K562 (cell line): ENCODE results near the gene RAB3C. TPM values are rescaled to one million over a fixed set of nuclear protein-coding genes. Genes with fewer than 3 reads are reported as not detected.

Experiments
- ATAC-seq: fragments of 200-7000 bp; cut with Tn5 transposase; 3 replicates; pipeline ENCODE4 v1.9.1; 2020; ENCODE audit warnings: moderate library complexity
- BruUV-seq: library from RNA; stranded (reverse); fragments of 400-500 nt; replicated peaks from 2 replicates; lab custom pipeline; 2021; lab: Mats Ljungman, UMichigan
- CTCF ChIA-PET: fragments of 300-600 bp; formaldehyde crosslinking; extraction: SDS; loops from one replicate; lab custom pipeline; 2021; ENCODE audit warnings: low intra/inter-chr PET ratio; lab: Yijun Ruan, JAX
- POLR2A ChIA-PET: fragments of 300-600, 350-650 bp; sonication (Branson Sonifier 250); formaldehyde crosslinking; extraction: SDS; loops from one replicate; lab custom pipeline; 2021; ENCODE audit warnings: antibody characterized with exemption, inconsistent platforms; lab: Yijun Ruan, JAX
- DNase-seq, 4 experiments: peaks; one replicate each; pipeline versions ENCODE4 v3.0.0 to v3.0.0-alpha.2; 2011 to 2018; ENCODE audit warnings: low spot score in 3 of 4, mixed read lengths in 3 of 4; ENCODE audit errors: extremely low read depth in 1 of 4
- FAIRE-seq: peaks from 2 replicates; lab custom pipeline; 2011; peaks lifted over from hg19 to GRCh38; lab: Jason Lieb, UNC
- H2AFZ ChIP-seq: 2 replicates; pipeline ENCODE4 v1.6.0; 2011; ENCODE audit warnings: low read depth, low read length, control low read depth, inconsistent platforms
- H3K27ac ChIP-seq: fragments of 200-600 bp; 3 replicates; pipeline ENCODE4 v1.8.0; 2011; ENCODE audit warnings: low read depth, mild to moderate bottlenecking, control low read depth, inconsistent platforms, low read length, moderate library complexity, mixed read lengths; ENCODE audit errors: extremely low read depth
- H3K27me3 ChIP-seq, 2 experiments: fragments of 300-600 bp in 1 of 2; 2 replicates in 1 of 2; 3 replicates in 1 of 2; pipeline versions ENCODE4 v1.6.0 to v1.8.0; 2011; ENCODE audit warnings: inconsistent platforms in 2 of 2, low read length in 2 of 2, mild to moderate bottlenecking in 1 of 2, mixed read lengths in 1 of 2, moderate library complexity in 1 of 2; ENCODE audit not compliant: control insufficient read depth in 2 of 2, insufficient read depth in 2 of 2
- H3K36me3 ChIP-seq: fragments of 300-600 bp; 3 replicates; pipeline ENCODE4 v1.8.0; 2011; ENCODE audit warnings: mild to moderate bottlenecking, low read length, inconsistent platforms; ENCODE audit not compliant: control insufficient read depth, insufficient read depth
- H3K4me1 ChIP-seq, 2 experiments: fragments of 200-600 bp in 1 of 2; replicated peaks in 1 of 2; 2 replicates in 1 of 2; 3 replicates in 1 of 2; pipeline versions ENCODE4 v1.5.1 to v1.8.0; 2011; ENCODE audit warnings: inconsistent platforms in 2 of 2, low read length in 2 of 2, mild to moderate bottlenecking in 1 of 2, mixed read lengths in 1 of 2, moderate library complexity in 1 of 2; ENCODE audit not compliant: control insufficient read depth in 2 of 2, insufficient read depth in 2 of 2
- H3K4me2 ChIP-seq: 2 replicates; pipeline ENCODE4 v1.6.1; 2011; ENCODE audit warnings: low read length, control low read depth, inconsistent platforms, mixed read lengths; ENCODE audit not compliant: insufficient read depth
- H3K4me3 ChIP-seq: fragments of 200-600 bp; sonication (generic), shearing (Covaris generic); 2 replicates; pipeline ENCODE4 v1.5.1; 2016; ENCODE audit warnings: control low read depth, inconsistent platforms
- H3K79me2 ChIP-seq: fragments of 200-600 bp; 3 replicates; pipeline ENCODE4 v1.8.0; 2011; ENCODE audit warnings: low read length, inconsistent platforms; ENCODE audit not compliant: control insufficient read depth, insufficient read depth
- H3K9ac ChIP-seq, 2 experiments: 2 replicates each; pipeline versions ENCODE4 v1.6.0 to v1.6.1; 2011; ENCODE audit warnings: low read depth in 2 of 2, low read length in 2 of 2, control low read depth in 1 of 2, inconsistent platforms in 1 of 2, mild to moderate bottlenecking in 1 of 2, mixed read lengths in 1 of 2; ENCODE audit not compliant: insufficient read depth in 1 of 2
- H3K9me1 ChIP-seq: one replicate; pipeline ENCODE4 v1.6.0; 2011; ENCODE audit warnings: inconsistent platforms, mild to moderate bottlenecking, low read length, moderate library complexity; ENCODE audit not compliant: control insufficient read depth, insufficient read depth
- H3K9me3 ChIP-seq: replicated peaks from 2 replicates; pipeline ENCODE4 v1.5.1; 2011; ENCODE audit warnings: low read depth, low read length, inconsistent platforms; ENCODE audit not compliant: control insufficient read depth, insufficient read depth
- H4K20me1 ChIP-seq: replicated peaks from 2 replicates; pipeline ENCODE4 v1.6.1; 2011; ENCODE audit warnings: low read length, inconsistent platforms, mixed read lengths; ENCODE audit not compliant: control insufficient read depth, insufficient read depth
- BCL6 ChIP-seq: fragments of 250-450 bp; sonication (Bioruptor Pico); IDR thresholded peaks from 2 replicates; pipeline ENCODE4 v1.4.0; 2020
- BDP1 ChIP-seq: IDR thresholded peaks from 3 replicates; pipeline ENCODE4 v1.6.1; 2011; ENCODE audit not compliant: insufficient read length, insufficient read depth
- CBX5 ChIP-seq: IDR thresholded peaks from 2 replicates; pipeline ENCODE4 v1.6.1; 2014; ENCODE audit warnings: low read depth, borderline replicate concordance
- FOXK2 ChIP-seq, 2 experiments: fragments of 450-650 bp; IDR thresholded peaks in 1 of 2; conservative IDR thresholded peaks in 1 of 2; 2 replicates each; pipeline ENCODE4 v1.6.1; 2016; ENCODE audit warnings: low read depth in 2 of 2, mild to moderate bottlenecking in 1 of 2
- FUS ChIP-seq: fragments of 200-400 bp; formaldehyde crosslinking; optimal IDR thresholded peaks from 2 replicates; pipeline ENCODE3; 2017; ENCODE audit warnings: low read depth, low read length
- GATAD2B ChIP-seq: fragments of 450-650 bp; IDR thresholded peaks from 2 replicates; pipeline ENCODE4 v1.6.1; 2017; ENCODE audit warnings: mild to moderate bottlenecking, borderline replicate concordance
- LEF1 ChIP-seq: fragments of 450-650 bp; IDR thresholded peaks from 2 replicates; pipeline ENCODE4 v1.6.1; 2016; ENCODE audit warnings: mild to moderate bottlenecking
- TSC22D4 ChIP-seq: fragments of 450-650 bp; IDR thresholded peaks from 2 replicates; pipeline ENCODE4 v1.6.1; 2016; ENCODE audit warnings: missing genetic modification characterization, missing biosample characterization, control low read depth
- ZBTB7A ChIP-seq: IDR thresholded peaks from 2 replicates; pipeline ENCODE4 v1.6.1; 2011; ENCODE audit warnings: low read depth, mild to moderate bottlenecking, low read length, moderate library complexity, borderline replicate concordance; ENCODE audit not compliant: control insufficient read depth
- ZNF184 ChIP-seq: sonication (generic); formaldehyde crosslinking; IDR thresholded peaks from 2 replicates; pipeline ENCODE4 v1.5.0; 2020; ENCODE audit warnings: missing genetic modification reagents
- ZNF507 ChIP-seq: conservative IDR thresholded peaks from 2 replicates; pipeline ENCODE4 v1.6.1; 2017; ENCODE audit warnings: missing genetic modification characterization, missing compliant biosample characterization
- WGBS: fragments of 100-300 bp; shearing (Covaris generic); methylation state at CpG from one replicate; pipeline ENCODE4 v1.1.6; 2016; ENCODE audit warnings: low coverage, mixed read lengths; ENCODE audit not compliant: insufficient coverage; ENCODE audit errors: missing lambda C conversion rate; 5-methylcytosine and 5-hydroxymethylcytosine counted together
- in situ Hi-C: fragments of 300-500 bp; cut with MboI; formaldehyde crosslinking; loops from 4 replicates; pipeline ENCODE4 v1.15.0; 2018; ENCODE audit warnings: inconsistent platforms, mixed read lengths
- intact Hi-C: fragments of 100-400 bp; cut with micrococcal nuclease; formaldehyde crosslinking; loops from 2 replicates; pipeline ENCODE4 v1.14.2; 2022
- polyA plus RNA-seq, 8 experiments: library from polyadenylated mRNA; depleted of rRNA in 4 of 8; stranded (reverse) in 5 of 8; unstranded in 3 of 8; fragments of >200 nt; fragmentation: Nextera tagmentation in 2 of 8; fragmentation: Illumina TruSeq in 1 of 8; extraction: Ambion mirVana in 2 of 8; extraction: Trizol in 1 of 8; gene quantifications; 2 replicates each; pipeline versions ENCODE4 v1.2.1 to v1.2.3, GENCODE V29; 2011 to 2014; ENCODE audit warnings: inconsistent platforms in 1 of 8, missing spikeins in 1 of 8
- total RNA-seq, 7 experiments: library from RNA; depleted of rRNA in 6 of 7; stranded (reverse); fragments of >200 nt in 6 of 7; fragmentation: Illumina TruSeq in 2 of 7; extraction: Trizol in 2 of 7; gene quantifications; 2 replicates each; pipeline versions ENCODE4 v1.2.1 to v1.2.3, GENCODE V29; 2011 to 2021; ENCODE audit warnings: low replicate concordance in 1 of 7
- TF ChIP-seq, protein P1 (sequence below): fragments of 250-450 bp; sonication (Bioruptor Pico); IDR thresholded peaks from 2 replicates; pipeline ENCODE4 v1.8.0; 2022; ENCODE audit warnings: moderate library complexity, mild to moderate bottlenecking, inconsistent platforms
- TF ChIP-seq, protein P2 (sequence below): sonication (generic); formaldehyde crosslinking; IDR thresholded peaks from 2 replicates; pipeline ENCODE4 v1.8.0; 2022; ENCODE audit warnings: mild to moderate bottlenecking, missing genetic modification reagents
- TF ChIP-seq, protein P3 (sequence below), 2 experiments: IDR thresholded peaks; 2 replicates each; pipeline ENCODE4 v1.6.1; 2011; ENCODE audit warnings: borderline replicate concordance in 1 of 2, control low read depth in 1 of 2, low read depth in 1 of 2, low read length in 1 of 2, mild to moderate bottlenecking in 1 of 2, mixed read lengths in 1 of 2, moderate library complexity in 1 of 2; ENCODE audit not compliant: insufficient read depth in 1 of 2, insufficient read length in 1 of 2, poor library complexity in 1 of 2, severe bottlenecking in 1 of 2; ENCODE audit errors: extremely low read depth in 1 of 2
- TF ChIP-seq, protein P4 (sequence below): sonication (generic); formaldehyde crosslinking; IDR thresholded peaks from 2 replicates; pipeline ENCODE4 v1.8.0; 2023; ENCODE audit warnings: missing genetic modification reagents, mild to moderate bottlenecking, borderline replicate concordance

Gene RAB3C
- total and polyA plus RNA-seq, 9 of the 15 experiments (the other 6 are each of a cell fraction or from before 2014, with no cell fraction given): not detected

DNA sequence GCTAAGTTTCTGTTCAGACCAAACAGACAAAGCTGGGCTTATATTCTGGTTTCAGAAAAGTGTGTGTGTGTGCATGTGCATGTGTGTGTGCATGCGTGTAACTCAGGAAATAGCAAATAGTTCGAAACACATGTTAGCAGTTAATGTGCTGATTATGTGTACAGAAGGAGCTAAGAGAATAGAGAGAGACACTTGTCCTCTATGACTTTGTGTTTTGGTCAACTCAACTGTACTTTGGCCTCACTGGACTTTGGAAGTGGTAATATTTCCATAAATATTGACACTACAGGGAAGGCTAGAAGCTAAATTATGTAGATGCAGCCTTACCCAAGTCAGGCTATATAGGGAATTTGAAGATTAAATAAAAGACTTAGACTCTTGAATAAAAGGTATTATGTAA, 155.5 kb downstream of the RAB3C start:
- 2% methylated on average over 2 of the region's 2 CpGs for WGBS
- no peaks in the 10 kb centered on the region for H3K36me3 ChIP-seq
- no peak overlapping the region for H3K4me2 ChIP-seq
- no peaks in the 10 kb centered on the region for H3K79me2 ChIP-seq
- H3K4me1 ChIP-seq: no peaks in the 10 kb centered on the region
- BruUV-seq: no TSS peak
- H3K27ac ChIP-seq: no peak overlapping the region
- no peak overlapping the region for H2AFZ ChIP-seq
- POLR2A ChIA-PET: no interaction called here
- H3K4me3 ChIP-seq: no peak overlapping the region
- ATAC-seq (no peak), FAIRE-seq (no peak), DNase-seq (no peak)
- no peaks in the 10 kb centered on the region for H3K27me3 ChIP-seq
- H3K9me1 ChIP-seq: no peaks in the 10 kb centered on the region
- no peak overlapping the region for H3K9ac ChIP-seq
- H3K9me3 ChIP-seq: no peaks in the 10 kb centered on the region
- intact Hi-C loops (no loop called here), in situ Hi-C loops (no loop called here)
- CTCF ChIA-PET: no interaction called here
- no peaks in the 10 kb centered on the region for H4K20me1 ChIP-seq
- TF ChIP-seq BDP1 (no peak), ZNF184 (no peak), ZNF507 (tag) (no peak), ZBTB7A (no peak), TSC22D4 (tag) (no peak), GATAD2B (no peak), FOXK2 (conservative IDR thresholded peaks at IDR 0.05 in 1 of 2, IDR thresholded peaks at IDR 0.05 in 1 of 2; ENCODE audit: low read depth in 2 of 2) (no peak), CBX5 (no peak), FUS (no peak), BCL6 (CRISPR knock-in tag) (no peak), LEF1 (no peak)
- TF ChIP-seq, protein P1, sequence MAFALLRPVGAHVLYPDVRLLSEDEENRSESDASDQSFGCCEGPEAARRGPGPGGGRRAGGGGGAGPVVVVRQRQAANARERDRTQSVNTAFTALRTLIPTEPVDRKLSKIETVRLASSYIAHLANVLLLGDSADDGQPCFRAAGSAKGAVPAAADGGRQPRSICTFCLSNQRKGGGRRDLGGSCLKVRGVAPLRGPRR (CRISPR knock-in tag): no peak
- TF ChIP-seq, protein P2, sequence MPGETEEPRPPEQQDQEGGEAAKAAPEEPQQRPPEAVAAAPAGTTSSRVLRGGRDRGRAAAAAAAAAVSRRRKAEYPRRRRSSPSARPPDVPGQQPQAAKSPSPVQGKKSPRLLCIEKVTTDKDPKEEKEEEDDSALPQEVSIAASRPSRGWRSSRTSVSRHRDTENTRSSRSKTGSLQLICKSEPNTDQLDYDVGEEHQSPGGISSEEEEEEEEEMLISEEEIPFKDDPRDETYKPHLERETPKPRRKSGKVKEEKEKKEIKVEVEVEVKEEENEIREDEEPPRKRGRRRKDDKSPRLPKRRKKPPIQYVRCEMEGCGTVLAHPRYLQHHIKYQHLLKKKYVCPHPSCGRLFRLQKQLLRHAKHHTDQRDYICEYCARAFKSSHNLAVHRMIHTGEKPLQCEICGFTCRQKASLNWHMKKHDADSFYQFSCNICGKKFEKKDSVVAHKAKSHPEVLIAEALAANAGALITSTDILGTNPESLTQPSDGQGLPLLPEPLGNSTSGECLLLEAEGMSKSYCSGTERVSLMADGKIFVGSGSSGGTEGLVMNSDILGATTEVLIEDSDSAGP (CRISPR knock-in tag): no peak
- TF ChIP-seq, protein P3, sequence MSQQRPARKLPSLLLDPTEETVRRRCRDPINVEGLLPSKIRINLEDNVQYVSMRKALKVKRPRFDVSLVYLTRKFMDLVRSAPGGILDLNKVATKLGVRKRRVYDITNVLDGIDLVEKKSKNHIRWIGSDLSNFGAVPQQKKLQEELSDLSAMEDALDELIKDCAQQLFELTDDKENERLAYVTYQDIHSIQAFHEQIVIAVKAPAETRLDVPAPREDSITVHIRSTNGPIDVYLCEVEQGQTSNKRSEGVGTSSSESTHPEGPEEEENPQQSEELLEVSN (IDR thresholded peaks at IDR 0.05; ENCODE audit: borderline replicate concordance in 1 of 2, extremely low read depth in 1 of 2, insufficient read depth in 1 of 2, insufficient read length in 1 of 2, low read depth in 1 of 2, low read length in 1 of 2, poor library complexity in 1 of 2, severe bottlenecking in 1 of 2): no peak
- TF ChIP-seq, protein P4, sequence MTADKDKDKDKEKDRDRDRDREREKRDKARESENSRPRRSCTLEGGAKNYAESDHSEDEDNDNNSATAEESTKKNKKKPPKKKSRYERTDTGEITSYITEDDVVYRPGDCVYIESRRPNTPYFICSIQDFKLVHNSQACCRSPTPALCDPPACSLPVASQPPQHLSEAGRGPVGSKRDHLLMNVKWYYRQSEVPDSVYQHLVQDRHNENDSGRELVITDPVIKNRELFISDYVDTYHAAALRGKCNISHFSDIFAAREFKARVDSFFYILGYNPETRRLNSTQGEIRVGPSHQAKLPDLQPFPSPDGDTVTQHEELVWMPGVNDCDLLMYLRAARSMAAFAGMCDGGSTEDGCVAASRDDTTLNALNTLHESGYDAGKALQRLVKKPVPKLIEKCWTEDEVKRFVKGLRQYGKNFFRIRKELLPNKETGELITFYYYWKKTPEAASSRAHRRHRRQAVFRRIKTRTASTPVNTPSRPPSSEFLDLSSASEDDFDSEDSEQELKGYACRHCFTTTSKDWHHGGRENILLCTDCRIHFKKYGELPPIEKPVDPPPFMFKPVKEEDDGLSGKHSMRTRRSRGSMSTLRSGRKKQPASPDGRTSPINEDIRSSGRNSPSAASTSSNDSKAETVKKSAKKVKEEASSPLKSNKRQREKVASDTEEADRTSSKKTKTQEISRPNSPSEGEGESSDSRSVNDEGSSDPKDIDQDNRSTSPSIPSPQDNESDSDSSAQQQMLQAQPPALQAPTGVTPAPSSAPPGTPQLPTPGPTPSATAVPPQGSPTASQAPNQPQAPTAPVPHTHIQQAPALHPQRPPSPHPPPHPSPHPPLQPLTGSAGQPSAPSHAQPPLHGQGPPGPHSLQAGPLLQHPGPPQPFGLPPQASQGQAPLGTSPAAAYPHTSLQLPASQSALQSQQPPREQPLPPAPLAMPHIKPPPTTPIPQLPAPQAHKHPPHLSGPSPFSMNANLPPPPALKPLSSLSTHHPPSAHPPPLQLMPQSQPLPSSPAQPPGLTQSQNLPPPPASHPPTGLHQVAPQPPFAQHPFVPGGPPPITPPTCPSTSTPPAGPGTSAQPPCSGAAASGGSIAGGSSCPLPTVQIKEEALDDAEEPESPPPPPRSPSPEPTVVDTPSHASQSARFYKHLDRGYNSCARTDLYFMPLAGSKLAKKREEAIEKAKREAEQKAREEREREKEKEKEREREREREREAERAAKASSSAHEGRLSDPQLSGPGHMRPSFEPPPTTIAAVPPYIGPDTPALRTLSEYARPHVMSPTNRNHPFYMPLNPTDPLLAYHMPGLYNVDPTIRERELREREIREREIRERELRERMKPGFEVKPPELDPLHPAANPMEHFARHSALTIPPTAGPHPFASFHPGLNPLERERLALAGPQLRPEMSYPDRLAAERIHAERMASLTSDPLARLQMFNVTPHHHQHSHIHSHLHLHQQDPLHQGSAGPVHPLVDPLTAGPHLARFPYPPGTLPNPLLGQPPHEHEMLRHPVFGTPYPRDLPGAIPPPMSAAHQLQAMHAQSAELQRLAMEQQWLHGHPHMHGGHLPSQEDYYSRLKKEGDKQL (CRISPR knock-in tag): no peak
